Tongue (tissue), 2 donors: ENCODE results near the gene RAB25. TPM values are rescaled to one million over a fixed set of nuclear protein-coding genes. Genes with fewer than 3 reads are reported as not detected.
A peak's percentile ranks its signal among the peaks of the same experiment; 100 is the strongest.

Experiments
- DNase-seq: peaks from one replicate; pipeline ENCODE4 v3.0.0-alpha.2; 2015
- total RNA-seq: library from RNA; depleted of rRNA; stranded (reverse); fragments of >200 nt; gene quantifications from one replicate; pipeline ENCODE4 v1.2.3, GENCODE V29; 2014

Gene RAB25
- total RNA-seq, 1 donor from 2014 or later, result 13.3 TPM

DNA sequence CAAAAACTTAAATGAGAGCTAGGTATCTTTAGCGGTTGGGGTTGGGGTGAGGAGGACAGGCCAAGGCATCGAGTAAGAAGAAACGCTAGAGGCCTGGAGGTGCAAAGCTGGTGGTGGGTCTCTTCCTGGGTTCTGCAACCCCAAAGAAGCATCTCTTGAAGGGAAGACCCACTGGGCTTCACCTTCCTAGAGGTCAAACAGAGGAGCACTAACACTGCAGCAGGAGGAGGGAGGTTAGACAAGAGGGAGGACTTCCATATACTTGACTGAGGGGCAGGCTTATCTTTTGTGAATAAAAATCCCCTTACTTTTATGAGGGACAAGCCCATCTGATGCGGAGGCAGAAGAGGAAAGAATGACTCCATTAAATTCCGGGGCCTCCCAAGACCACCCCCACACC lies 18.8 kb downstream of the RAB25 start:
- DNase-seq, result no peak

DNA sequence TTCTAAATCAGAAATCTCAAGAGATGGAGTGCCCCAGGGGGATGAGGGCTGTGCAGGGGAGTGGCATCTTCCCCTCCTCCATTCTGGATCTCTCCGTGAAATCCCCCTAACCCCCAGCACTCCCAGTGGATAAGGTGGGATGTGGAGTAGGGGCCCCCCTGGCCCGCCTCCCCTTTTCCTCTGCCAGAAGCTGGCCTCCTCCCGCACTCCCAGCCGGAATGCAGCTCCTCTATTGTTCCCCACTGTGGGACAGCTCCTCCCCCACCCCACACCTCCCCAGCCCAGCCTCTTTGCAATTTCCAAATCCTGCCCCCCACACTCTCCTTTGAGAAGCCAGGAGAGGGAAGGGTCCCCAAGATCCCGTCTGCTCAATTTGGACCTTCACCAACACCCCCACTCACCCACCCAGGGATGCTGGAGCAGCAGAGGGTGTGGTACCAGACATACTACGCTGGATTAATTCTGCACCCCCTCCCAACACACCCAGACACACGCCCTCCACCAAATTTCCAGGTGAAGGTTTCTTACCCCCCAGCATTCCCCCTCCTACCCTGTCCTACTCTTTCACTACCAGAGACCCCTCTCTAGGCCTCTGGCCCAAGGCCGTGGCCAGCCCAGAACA lies 19.4 kb downstream of the RAB25 start:
- DNase-seq, result peak; percentile 48

DNA sequence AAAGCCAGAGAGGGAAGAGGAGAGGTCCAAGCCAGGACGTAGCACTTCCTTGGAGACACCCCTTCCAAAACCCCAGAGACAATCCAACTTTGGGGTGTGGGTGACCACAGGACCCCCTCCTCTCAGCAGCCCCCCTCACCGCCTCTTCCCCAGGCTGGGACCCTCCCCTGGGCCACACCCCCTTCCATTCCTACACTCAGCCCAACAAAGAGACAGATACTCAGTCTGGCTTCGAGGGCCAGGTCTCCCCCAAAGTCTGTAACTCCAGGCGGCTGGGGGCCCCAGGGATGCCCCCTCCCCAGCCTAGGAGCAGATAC lies 19.9 kb downstream of the RAB25 start:
- no peak for DNase-seq

DNA sequence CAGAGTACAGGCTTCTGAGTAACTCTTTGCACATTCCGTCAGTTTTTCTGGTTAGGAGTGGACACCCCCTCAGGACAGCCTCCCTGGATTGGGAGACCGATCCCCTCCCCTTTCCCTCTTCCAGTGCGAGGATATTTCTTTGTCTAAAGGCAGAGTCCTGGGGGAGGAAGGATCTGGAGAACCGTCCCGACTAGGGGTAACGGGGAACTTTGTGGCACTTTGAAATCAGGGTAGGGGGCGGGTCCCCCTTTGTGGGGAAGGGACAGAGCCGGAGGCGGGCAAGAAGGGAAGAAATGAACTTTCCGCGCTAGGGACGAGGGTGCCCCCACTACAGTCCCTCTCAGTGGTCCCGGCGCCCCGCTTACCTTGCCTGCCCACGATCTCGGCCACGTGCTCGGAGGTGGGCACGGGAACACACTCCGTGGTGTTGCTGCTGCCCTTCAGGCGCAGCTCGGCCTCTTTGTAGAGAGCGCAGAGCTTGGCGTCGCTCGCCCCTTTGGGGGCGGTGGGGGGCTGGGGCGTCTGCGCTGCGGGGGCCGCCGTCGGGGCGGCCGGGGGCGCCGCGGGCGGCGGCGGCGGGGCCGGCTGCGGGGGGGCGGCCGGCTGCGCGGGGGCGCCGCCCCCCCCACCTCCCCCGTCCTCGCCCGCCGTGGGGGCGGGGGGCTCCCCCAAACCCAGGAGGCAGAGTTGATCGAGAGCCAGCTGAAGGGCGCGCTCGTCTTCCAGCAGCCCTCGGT lies 20.4 kb downstream of the RAB25 start:
- DNase-seq, result peak; percentile 50

DNA sequence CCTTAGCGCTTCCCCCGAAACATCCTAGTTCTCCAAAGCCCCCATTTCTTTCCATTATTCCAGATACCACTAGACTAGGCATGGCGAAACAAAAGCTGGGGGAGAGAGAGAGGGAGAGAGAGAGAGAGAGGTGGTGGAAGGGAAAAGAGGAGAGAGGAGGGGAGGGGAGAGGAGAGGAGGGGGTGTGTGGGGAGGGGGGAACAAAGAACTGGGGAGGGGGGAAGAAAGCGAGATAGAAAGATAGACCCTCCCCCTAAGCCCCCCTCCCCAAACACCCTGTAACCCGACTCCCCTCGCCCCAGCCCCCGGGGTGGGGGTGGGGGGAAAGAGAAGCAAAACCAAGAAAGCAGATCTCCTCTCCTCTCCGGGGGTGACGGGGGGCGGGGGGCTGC lies 21.0 kb downstream of the RAB25 start:
- no peak for DNase-seq

DNA sequence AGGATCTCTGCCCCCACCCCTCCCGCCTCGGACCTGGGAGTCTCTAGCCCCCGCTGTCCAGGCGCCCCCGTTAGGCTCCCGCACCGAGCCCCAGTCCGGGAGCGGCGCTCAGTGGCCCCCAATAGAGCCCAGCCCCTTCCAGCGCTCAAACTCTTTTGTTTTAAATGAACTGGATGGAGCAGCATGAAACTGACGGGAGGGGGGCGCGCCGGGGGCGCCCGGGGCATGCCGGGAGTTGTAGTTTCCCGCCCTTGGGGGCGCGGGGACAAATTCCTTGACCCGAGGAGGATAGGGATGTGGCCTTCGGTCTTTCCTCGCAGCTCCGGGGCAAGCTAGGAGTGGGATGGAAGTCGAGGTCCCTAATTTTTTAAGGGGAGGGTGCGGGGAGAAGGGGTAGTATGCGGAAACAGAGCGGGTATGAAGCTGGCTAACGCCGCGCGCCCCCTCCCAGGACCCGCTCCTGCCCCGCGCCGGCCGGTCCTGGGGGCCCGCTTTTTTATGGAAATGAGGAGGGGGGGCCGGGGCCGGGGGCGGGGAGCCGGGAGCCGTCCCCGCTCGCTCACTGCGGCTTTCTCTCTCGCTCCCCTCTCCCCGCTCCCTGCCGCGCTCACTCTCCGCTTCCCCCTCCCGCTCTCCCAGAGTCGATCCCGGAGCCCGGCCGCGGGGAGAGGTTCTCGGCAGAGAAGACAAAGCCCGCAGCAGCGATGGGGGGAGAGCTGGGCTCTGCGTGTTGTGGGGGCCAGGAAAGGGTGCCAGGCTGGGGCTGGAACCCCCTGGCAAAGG lies 21.5 kb downstream of the RAB25 start, which contains the start of gene MEX3A:
TSS of gene MEX3A (minus strand) at position 157 of the 783 bp plus-strand sequence. CDS start 467 bp downstream, outside the sequence.
- DNase-seq, result peak; percentile 96

DNA sequence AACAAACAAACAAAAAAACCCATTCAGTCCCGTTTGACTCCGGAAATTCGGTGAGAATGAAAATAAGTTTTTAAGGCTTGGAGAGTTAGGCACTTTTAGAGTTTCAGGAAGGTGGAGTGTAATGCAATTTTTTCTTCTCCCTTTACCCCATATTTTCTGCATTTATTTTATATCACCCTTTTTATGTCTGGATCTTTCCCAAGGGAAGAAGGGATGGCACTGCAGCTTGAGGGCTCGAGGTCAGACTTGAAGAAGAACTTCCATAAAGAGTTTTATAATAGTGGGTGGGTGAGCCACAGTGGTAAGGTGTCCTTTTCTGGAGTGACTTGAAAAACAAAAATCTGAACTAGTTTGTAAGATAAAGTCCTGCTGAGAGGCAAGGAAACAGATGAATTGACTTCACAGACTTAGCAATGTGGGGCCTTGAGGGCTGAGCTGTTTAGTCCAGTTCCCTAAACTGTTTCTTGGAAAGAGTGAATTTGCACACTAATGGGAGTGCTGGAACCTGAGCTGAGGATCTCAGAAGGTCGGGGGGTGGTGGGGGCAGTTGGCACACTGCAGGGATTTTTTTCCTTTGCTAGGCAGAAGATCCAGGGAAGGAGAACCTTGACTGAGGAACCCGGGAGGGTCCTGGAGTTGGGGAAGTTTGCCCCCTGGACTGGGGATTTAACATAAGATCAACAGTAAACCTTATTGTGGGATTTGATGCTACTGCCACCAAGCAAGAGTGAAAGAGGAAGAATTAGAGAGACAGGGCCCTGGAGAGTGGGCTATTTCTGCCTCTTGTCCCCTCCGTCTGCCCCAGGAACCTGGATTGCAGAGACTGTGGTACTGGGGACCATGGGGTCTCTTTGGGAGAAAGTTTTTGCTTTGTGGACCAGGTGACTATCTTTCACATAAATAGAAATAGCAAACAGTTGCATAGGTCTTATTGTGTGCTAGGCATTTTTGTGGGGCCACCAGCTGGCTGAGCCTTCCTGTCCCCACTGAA lies 23.1 kb downstream of the RAB25 start:
- no peak for DNase-seq

DNA sequence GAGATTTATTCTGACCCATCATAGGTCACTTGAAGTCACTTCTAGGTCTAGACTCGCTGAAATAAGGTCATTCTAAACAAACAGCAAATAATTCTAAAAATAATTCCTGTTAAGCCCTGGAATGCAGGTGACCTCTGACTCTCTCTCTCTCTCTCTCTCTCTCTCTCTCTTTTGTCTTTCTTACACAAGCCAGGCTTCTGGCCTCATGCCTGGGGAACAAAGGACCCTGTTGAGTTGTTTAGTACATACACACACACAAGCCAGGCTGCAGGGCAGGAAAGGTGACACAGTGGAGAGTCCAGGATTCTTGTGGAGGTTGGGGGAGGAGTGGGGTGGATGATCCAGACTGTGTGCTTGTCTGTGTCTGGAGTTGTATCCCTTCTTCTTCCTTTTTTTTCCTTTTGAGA lies 25.3 kb downstream of the RAB25 start:
- no peak for DNase-seq

DNA sequence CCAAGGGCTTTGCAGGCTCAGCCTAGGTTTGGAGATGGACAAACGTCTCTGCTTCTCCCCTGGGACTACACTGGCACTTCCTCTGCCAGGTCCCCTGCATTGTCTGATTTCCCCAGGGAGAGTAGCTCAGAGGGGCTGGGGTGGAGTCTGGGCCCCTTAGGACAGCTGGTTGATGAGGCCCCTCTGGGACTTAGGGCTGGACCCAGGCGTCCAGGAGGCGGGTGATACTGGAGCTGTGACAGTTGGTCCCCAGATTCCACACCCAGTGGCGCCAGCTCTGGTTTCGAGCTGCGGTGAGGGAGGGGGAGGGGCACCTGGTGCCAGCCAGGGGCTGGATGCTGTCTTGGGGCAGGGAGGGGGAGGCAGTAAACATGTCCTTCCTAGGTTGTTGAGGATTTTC lies 28.7 kb downstream of the RAB25 start:
- peak; percentile 71 for DNase-seq

DNA sequence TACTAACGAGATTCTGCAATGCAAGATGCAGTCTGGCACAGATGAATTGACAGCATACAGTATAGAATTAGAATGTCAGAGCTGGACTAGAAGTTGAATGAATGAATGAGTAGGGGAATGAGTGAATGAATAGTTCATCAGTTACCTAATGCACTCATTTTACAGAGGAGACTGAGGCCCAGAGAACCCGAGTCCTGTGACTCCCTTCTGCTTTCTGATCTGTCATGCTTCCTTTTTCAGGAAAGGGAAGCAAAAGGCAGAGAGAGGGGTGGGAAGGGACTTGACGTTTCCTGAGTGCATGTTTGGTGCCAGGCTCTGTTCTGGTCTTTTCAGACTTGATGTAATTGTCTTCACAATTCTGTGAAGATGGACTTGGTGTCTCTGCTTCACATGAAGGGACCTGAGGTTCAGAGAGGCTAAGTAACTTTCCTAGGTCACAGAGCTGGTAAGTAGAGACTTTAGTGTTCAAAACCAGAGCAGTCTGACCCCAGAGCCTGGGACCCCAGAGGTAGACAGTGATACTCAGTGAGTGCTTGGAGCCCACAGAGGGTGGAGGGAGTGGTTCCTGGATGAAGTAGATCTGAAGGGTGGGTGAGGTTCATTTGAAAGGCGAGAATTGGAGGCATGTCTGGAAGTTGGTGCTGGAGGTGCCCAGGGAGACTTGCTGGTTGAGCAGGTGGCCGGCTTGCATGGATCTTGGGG lies 29.3 kb downstream of the RAB25 start:
- DNase-seq, result no peak

DNA sequence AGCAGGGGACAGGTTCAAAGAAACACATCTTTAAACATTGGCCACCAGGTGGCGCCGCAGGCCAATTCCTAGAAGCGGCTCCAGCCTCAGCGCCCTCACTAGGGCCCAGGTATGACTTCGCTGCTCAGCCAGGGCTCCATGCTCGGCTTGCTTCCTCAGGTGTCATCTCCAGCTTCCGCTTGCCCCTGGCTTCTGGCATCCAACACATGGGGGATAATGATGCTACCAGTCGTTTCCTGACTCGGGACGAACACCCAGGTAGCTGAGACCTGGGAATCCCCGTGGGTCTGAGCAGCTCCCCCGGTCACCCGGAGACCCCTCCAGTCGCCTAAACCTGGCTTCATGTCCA lies 29.9 kb downstream of the RAB25 start:
- DNase-seq, result peak; percentile 95

DNA sequence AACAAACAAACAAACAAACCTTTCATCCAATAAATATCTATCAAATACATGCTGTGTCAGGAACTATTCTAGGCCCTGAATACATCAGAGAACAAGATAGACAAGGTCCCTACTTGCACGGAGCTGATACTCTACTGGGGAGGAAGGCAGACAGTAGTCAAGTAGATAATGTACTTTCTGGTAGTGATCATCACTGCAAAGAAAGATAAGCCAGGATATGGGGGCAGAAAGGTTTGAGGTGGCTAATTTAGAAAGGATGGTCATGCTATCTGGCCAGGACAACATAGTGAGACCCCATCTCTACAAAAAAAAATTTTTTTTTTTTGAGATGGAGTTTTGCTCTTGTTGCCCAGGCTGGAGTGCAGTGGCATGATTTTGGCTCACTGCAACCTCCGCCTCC lies 30.6 kb downstream of the RAB25 start:
- DNase-seq, result no peak

DNA sequence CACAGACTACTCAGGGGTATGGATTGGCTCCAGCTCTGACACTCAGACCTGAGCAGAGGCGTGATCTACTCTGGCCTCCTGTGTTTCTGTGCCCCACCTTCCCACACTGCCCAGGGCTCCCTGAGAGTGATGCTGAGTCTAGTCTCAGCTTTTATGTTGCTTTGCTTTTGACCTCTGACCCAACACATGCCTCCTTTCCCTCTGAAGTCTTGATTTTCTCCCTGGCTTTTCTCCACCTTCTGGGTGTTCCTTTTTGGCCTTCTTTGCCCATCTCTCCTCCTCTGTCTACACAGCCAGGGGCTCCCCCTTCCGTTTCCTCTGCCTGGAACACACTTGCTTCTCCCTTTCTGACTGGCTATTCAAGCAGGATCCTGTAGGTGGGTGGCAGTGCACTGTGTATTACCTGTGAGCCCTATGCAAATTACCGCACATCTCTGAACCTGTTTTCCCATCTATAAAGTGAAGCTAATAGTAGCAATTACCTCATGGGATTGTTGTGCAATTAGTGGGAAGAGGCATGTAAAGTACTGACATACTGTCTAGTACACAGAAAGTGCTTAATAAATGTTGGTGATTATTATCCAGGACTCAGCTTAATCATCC lies 35.0 kb downstream of the RAB25 start:
- no peak for DNase-seq

DNA sequence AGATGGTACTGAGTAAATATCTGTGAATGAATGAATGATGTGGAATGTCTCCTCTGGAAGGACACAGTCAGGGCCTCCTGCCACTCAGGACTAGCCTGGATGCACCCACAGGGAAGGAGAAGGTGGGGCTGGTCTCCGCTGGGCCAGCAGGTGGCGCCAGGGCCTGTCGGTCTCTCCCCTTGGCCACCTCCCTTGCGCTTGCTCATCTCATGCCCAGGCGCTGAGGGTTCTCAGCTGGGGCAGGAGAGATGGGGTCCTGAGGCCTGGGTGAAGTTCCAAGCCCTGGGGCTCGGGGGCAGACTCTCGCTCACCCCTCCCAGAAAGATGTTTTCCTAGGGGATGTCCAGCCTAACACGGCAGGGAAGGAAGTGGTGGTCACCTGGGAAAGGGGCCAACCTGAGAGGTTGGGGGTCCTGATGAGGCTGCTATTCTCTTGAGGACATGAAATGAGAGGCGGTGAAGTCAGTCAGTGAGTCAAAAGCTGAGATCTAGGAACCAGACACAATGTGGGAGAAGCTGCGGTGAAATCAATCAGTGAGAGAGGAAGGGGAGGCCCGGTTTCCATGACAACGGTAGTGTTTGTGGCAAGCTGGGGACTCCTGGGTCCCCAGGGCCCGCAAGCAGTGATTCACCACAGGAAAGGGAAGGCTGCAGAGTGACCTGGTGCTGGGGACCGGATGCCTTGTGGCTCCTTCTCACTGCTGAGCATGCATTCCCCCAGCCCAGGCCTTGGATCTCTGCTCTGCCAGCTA lies 35.9 kb downstream of the RAB25 start:
- DNase-seq, result peak; percentile 92

DNA sequence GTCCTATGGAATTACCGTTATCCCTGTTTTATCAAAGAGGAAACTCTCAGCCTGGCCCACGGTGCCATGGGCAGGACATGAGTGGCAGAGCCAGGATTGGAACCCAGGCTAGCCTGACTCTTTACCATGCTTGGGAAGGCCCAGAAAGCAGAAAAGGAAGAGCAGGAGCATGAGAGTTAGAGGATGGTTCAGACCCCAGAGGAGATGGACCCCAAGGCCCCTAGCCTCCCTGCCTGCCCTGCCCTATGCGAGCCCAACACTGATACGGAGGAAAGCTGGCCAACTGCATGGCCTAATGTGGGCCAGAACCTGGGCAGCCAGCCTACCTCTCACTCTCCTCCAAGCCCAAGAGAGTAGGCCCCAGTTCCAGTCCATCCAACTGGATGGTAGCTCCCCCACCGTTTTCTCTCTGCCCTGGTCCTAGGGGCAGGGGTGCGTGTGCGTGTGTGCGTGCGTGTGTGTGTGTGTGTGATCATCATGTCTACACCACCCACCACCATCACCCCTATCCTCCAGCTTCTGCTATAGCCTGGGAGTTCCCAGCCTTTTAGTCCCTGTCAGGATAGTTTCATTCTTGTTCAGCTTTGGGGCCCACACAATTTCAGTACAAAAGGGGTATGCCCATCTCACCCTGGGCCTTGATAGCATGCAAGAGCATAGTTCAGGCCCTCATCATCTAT lies 36.7 kb downstream of the RAB25 start:
- DNase-seq, result no peak

DNA sequence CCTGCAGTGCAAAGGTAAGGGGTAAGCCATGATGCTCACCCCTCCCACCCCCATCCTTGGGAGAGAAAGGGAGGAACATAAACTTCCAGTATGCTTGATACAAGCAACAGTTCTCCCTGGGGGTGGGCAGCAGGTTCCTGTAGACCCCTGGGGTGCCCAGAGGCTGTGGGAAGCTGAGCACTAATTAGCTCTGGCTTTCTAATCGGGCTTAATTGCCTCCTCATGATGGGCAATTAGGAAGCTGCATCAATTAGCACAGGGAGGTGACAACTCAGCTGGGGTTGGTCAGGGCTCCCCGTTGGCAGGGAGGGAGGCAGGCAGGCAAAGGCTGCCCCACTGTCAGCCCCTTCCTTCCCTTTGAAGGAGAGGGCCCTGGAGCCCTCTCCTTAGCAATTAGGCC lies 37.8 kb downstream of the RAB25 start:
- DNase-seq, result no peak

DNA sequence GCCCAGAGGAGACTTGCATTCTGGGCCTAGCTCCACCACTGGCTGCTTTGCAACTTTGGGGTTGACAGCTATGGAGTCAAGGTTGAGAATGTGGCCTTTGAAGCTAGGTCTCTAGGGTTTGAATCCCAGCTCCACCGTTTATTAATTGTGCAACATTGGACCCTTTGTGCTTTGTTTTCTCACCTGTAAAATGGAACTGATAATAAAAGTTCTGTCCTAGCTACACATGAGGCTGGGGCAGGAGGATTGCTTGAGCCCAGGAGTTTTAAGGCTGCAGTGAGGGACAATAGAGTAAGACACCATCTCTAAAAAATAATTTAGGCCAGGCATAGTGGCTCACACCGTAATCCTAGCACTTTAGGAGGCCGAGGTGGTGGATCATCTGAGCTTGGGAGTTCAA lies 38.3 kb downstream of the RAB25 start:
- DNase-seq, result no peak

DNA sequence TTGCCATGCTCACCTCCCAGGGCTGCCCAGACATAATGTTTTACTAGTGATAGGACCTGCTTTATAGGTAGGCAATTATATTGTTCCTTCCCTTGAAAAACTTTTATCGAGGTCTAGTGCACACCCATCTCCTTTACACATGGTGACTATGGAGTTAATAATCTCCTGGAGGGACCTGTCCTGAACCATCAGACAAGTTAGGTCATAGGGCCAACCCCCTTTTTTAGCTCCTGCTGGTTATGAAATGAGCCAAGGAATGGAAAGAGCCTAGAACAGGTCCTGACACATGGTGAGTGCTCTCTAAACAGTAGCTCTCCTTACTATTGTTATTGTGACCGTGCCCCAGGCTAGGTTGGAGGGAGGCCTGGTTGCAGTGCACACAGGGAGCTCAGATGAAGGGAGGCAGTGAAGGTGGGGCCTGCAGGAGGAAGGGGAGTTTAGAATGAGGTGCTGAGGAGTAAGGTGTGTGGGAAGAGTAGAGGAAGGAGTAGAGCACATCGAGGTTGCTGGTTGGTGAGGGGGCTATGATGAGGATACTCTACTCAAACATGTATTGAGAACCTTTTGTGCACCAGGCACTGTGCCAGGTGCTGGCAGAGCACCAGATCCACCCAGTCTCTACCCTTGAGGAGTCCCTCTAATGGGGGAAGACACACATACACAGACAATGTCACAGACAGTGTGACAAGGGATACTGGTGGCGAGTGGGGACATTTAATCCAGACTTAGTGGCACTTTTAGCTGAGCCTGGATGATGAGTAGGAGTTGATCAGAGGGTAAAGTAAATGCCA lies 39.4 kb downstream of the RAB25 start:
- DNase-seq, result no peak

DNA sequence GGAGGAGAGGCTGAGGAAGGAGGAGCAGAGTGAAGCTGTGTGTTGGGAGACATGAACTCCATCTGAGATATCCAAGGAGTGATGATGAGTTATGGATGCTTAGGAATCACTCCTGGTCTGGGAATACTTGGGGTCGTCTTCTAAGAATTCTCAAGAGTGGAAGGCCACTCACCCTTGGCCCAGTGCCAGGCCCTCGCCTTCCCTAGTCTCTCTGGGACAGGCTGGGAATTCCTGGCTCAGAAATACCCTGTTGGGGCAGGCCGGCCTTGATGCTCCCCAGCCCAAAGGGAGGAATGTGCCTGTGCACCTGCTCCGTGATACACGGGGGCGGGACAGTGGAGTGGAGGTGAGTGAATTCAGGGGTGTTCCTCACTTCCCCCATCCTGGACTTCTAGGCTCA lies 40.9 kb downstream of the RAB25 start:
- no peak for DNase-seq
